ENCODE data around the gene MDP1. TPM values are rescaled to one million over a fixed set of nuclear protein-coding genes. Genes with fewer than 3 reads are reported as not detected.

The MDP1 gene
- total and polyA plus RNA-seq, 10 of the 15 experiments (the other 5 are each of a cell fraction or from before 2014, with no cell fraction given), result 10.4 to 45.8 (median 23.5) TPM

DNA sequence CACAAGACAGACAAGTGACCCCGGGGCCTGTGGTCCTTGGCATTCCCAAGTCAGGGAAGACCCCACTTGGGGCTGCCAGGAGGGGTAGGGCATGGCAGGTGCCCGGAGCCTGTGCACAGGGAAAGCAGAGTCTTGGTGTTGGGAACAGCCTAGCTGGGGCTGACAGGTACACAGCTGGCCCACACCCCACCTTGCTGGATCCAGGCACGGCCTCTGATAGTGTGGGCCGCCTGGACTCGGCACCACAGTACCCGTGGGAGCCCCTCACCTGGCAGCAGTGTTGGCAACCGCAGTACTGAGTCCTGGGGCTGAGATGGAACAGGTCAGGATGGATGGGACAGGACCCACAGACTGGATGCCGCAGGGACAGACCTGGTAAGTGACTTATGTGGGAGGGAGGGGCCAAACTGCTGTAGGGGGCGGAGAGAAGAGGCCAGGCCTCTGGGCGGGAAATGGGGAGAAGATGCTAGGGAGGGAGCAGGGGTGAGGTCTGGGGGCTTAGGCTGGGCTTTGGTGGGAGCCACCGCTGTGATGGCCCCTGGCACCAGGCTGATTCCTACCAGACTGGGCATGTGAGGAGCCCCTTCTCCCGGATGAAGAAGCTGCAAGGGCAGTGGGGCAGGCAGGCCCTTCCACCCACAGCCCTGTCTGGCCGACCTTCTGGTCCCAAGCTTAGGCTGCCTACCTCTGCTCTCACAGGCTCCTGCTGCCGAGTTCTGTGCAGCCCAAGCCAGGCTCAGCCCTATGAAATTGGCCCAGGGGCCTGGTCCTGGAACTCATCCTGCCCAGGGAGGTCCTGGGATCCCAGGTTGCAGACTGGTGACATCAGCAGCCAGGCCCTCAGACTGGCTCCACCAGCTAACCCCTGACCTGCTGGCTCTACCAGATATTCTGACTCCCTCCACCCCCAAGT lies 47.2 kb upstream of the MDP1 start, which contains the start of gene TGM1:
TGM1 (minus strand) TSS at position 357 of the 913 bp plus-strand sequence. CDS start 825 bp downstream, outside the sequence.
- CTCF ChIA-PET, result interaction anchor here (0.8 to 2.1 kb wide), 2 partner anchors 16 to 20 kb away, joined by 4 to 10 read pairs; partner anchors contain the start of gene TINF2
- Histone ChIP-seq H3K4me3 (no peak within 1 kb of the TSS), H3K36me3 (ENCODE audit: control insufficient read depth in 2 of 2, insufficient read depth in 2 of 2, low read length in 1 of 2) (peaks cover 3 to 11% of the 10 kb centered on the region in 2 experiments; a peak in 3 of 4 replicates), H3K9me3 (replicated peaks; ENCODE audit: control insufficient read depth, insufficient read depth, low read length) (no peaks in the 10 kb centered on the region), H3K79me2 (ENCODE audit: control insufficient read depth, insufficient read depth, low read length) (no peaks in the 10 kb centered on the region), H3K4me2 (ENCODE audit: control insufficient read depth, insufficient read depth) (no peak within 1 kb of the TSS), H3K9ac (ENCODE audit: control insufficient read depth, insufficient read depth, low read length) (no peak within 1 kb of the TSS), H3K27ac (ENCODE audit: control insufficient read depth, insufficient read depth) (no peak within 1 kb of the TSS), H3K4me1 (ENCODE audit: control insufficient read depth, insufficient read depth, low read length) (no peaks in the 10 kb centered on the region), H4K20me1 (ENCODE audit: control insufficient read depth, insufficient read depth) (no peaks in the 10 kb centered on the region), H2AFZ (ENCODE audit: control insufficient read depth, low read depth, low read length) (no peak within 1 kb of the TSS), H3K27me3 (replicated peaks in 1 of 2; ENCODE audit: control insufficient read depth in 2 of 2, insufficient read depth in 2 of 2, low read length in 1 of 2) (no peaks in the 10 kb centered on the region)
- FAIRE-seq (no peak), ATAC-seq (peak; percentile 36), DNase-seq (ENCODE audit: low read depth, low spot score) (no peak)
- WGBS (ENCODE audit: insufficient coverage, insufficient replicate concordance, low lambda C conversion rate, missing lambda C conversion rate), result 70% methylated on average over 14 of the region's 14 CpGs
- SMC1A ChIA-PET (ENCODE audit: uncharacterized antibody, unreplicated experiment), result no interaction called here
- no TSS peak for BruUV-seq (replicated peaks)
- in situ Hi-C loops (cut with MboI), result no loop called here
- POLR2A ChIA-PET, result interaction anchor here (0.5 to 0.9 kb wide), 3 partner anchors 17 to 34 kb away, joined by 3 read pairs; partner anchors contain the start of gene TINF2
- RAD21 ChIA-PET (ENCODE audit: unreplicated experiment), result no interaction called here
- intact Hi-C loops (cut with micrococcal nuclease; ENCODE audit: unreplicated experiment), result no loop called here
- TF ChIP-seq ZBTB4 (CRISPR knock-in tag; IDR thresholded peaks at IDR 0.05), result no peak
- no peak for TF ChIP-seq EP300 (IDR thresholded peaks at IDR 0.05; ENCODE audit: borderline replicate concordance in 1 of 2, control insufficient read depth in 1 of 2, low read depth in 2 of 2, low read length in 2 of 2)
- TF ChIP-seq ETV6 (conservative IDR thresholded peaks at IDR 0.05 in 1 of 2, IDR thresholded peaks at IDR 0.05 in 1 of 2; ENCODE audit: borderline replicate concordance in 1 of 2, low read depth in 1 of 2), result no peak
- TF ChIP-seq STAT3 (IDR thresholded peaks at IDR 0.05; ENCODE audit: low read depth, low read length), result no peak
- no peak for TF ChIP-seq CREB1 (IDR thresholded peaks at IDR 0.05; ENCODE audit: low read depth)
- TF ChIP-seq FOS (IDR thresholded peaks at IDR 0.05; ENCODE audit: borderline replicate concordance, extremely low read depth, insufficient read length), result no peak
- TF ChIP-seq, protein P1, sequence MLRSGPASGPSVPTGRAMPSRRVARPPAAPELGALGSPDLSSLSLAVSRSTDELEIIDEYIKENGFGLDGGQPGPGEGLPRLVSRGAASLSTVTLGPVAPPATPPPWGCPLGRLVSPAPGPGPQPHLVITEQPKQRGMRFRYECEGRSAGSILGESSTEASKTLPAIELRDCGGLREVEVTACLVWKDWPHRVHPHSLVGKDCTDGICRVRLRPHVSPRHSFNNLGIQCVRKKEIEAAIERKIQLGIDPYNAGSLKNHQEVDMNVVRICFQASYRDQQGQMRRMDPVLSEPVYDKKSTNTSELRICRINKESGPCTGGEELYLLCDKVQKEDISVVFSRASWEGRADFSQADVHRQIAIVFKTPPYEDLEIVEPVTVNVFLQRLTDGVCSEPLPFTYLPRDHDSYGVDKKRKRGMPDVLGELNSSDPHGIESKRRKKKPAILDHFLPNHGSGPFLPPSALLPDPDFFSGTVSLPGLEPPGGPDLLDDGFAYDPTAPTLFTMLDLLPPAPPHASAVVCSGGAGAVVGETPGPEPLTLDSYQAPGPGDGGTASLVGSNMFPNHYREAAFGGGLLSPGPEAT (IDR thresholded peaks at IDR 0.05; ENCODE audit: low read depth), result no peak
- TF ChIP-seq MAX (IDR thresholded peaks at IDR 0.05; ENCODE audit: low read depth, low read length), result no peak
- no peak for TF ChIP-seq SIX5 (IDR thresholded peaks at IDR 0.05; ENCODE audit: low read depth, low read length, severe bottlenecking)
- TF ChIP-seq SPI1 (IDR thresholded peaks at IDR 0.05; ENCODE audit: borderline replicate concordance, insufficient read depth, low read depth, low read length), result no peak
- no peak for TF ChIP-seq KDM1A (IDR thresholded peaks at IDR 0.05; ENCODE audit: borderline replicate concordance)
- no peak for TF ChIP-seq ATF7 (IDR thresholded peaks at IDR 0.05; ENCODE audit: low read depth)
- TF ChIP-seq BHLHE40 (IDR thresholded peaks at IDR 0.05; ENCODE audit: borderline replicate concordance in 1 of 2, low read depth in 2 of 2, low read length in 1 of 2), result no peak
- no peak for TF ChIP-seq POU2F2 (IDR thresholded peaks at IDR 0.05; ENCODE audit: borderline replicate concordance, low read depth, low read length)

Data from GM12878 (cell line).